DMS153 treated with DMSO at 0.1 percent for 48 hours (cell line): ENCODE results near the gene UBL7.

Source experiments
- DNase-seq: peaks from one replicate; lab custom pipeline; 2025; ENCODE audit not compliant: unreplicated experiment; lab: John Stamatoyannopoulos, UW

Gene UBL7

DNA sequence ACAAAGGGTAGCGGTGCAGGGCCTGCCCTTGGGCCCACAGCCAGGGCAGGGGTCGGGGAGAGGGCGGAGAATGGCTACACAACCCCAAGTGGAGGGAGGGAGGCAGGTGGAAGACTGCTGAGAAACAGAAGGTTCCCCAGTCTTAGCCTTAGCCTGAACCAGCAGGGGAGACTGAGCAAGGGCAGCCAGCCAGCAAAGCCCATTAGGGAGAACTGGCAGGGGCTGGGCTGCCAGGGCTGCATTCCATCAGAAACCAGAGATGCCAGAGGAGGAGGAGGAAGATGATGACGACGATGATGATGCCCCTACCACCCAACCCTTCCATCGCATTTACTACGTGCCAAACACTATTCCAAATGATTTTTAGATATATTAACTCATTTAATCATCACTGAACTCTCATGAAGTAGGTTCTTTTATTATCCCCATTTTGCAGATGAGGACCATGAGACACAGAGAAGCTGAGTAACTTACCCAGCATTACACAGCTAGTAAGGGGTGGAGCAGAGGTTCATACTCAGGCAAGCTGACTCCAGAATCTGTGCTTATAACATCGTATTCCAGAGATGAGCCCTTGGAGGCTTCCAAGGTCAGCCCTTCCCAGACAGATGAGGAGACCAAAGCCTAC, 35.9 kb downstream of the UBL7 start:
- DNase-seq = no peak

DNA sequence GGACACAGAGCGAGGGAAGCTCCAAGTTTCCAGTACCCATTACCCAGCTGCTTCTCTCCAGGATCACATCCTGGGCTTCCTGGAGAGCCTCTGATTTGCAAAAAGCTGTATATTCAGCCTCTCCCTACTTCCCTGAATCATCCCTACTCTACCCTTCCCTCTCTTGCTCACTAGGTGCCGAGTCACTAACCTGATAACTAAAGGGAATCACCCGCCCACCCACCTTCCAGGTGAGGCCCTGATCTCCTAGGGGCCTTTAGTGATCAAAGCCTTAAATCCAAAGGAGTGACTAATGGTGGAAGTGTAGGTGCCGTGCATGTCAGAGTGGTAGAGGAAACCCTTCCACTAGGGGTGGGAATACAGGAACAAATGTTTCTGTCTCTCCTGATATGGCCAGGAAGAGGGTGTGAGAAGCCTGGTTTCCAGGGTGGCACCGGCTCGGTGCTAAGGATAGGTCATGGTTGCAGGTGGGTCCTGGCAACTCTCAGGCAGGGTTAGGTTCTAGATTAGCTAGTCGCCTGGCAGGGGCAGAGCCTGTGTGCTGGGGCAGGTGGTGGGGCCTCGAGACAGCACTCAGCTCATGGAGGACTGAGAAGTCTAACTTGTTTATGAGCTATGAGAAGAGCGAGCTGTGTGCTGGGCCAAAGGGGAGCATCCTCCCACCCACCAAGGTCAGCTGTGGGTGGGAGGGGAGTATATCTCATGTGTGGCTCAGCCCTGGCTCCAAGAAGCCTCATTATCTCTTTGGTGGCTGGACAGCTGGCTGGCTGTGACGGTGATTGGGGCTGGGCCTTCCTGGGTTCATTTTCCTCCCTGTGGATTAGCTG, 37.3 kb downstream of the UBL7 start:
- DNase-seq = no peak

DNA sequence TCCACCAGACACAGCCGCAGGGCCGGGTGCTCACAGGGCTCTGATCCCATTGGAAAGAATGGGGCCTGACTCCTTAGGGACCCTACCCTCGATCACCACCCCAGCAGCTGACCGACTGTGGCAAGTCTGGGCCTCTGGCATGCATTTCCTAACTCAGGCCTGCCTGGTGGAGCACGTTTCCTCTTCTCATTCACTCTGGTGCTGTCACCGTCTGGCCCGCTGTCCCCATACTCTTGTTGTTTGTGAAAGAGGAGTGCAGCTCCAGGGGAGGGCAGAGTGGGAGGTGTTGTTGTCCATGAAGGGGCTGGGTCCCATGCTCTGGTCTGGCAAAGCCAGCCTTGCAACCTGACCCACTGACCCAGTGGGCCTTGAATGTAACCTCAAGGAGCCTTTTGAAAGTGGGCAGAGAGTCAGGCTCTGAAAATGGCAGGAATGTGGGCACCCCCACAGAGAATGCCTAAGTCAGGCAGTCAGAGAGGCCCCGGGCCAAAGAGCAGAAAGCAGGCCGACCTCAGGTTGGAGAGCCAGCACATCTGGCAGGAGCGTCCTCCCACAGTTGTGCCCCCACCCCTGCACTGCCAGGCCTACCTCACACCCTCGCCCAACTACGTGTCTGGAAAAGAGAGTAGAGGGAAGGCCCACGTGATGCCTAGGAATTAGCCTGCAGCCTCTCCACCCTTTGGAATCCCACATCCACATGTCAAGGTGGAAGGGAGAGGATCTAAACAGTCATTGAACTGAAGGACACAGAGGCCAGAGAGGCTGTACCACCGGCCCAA, 38.1 kb downstream of the UBL7 start:
- no peak for DNase-seq

DNA sequence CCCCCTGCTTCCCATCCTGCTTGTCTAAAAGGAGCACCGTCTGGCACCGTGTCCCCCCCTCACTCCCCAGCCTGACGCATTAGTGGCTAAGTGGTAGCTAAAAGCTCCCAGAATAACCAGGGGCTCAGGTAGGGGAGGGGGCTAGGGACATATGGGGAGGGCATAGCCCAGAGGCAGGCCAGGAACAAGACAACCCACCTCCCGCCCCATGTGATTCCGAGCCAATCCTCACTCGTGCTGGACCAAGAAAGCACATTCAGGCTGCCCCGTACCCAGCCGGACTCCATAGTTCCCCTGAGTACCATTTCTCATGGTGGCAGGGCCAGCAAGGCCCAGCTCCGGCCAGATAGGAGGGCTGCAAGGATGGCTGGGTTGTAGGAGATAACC, 38.7 kb downstream of the UBL7 start:
- no peak for DNase-seq

DNA sequence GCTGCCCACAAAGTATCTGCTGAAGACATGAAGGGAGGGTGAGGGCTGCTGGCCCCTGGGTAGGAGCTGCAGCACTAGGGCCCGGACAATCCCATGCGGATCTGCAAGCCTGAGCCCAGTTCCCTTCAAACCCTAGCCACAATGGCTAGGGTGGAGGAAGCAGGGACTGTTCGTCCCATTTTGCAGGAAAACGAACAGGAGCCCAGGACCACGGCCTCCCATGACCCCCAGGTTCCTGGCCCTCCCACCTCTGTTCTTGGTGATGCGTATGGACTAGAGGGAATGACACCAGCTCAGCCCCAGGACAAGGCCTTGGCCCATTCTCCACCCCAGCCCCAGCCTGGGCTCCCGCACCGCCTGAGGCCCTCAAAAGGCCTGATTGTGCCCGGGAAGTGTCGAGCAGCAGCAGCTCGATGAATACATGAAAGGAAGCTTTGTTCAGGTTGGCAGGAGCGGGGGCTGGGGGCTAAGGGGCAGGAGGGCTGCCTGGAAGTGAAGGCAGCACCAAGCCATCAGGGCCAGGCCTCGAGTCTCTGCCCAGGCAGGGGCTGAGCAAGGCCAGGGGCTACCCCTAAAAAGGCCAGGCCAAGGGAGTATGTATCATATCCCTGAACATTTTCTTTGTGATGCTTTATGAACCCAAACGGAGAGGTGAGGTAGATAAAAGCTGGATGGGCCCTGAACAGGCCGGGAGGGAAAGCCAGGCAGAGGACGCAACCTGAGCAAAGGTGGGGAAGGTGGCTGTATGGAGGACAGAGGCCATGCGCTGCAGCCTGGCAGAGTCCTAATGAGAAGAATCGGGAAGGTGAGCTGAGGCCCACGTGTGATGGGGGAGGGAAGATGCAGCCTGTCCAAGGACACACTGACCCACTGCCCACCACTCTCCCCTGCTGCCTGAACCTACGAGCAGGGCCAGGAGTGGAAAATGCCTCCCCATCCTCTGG, 39.4 kb downstream of the UBL7 start:
- DNase-seq = no peak

DNA sequence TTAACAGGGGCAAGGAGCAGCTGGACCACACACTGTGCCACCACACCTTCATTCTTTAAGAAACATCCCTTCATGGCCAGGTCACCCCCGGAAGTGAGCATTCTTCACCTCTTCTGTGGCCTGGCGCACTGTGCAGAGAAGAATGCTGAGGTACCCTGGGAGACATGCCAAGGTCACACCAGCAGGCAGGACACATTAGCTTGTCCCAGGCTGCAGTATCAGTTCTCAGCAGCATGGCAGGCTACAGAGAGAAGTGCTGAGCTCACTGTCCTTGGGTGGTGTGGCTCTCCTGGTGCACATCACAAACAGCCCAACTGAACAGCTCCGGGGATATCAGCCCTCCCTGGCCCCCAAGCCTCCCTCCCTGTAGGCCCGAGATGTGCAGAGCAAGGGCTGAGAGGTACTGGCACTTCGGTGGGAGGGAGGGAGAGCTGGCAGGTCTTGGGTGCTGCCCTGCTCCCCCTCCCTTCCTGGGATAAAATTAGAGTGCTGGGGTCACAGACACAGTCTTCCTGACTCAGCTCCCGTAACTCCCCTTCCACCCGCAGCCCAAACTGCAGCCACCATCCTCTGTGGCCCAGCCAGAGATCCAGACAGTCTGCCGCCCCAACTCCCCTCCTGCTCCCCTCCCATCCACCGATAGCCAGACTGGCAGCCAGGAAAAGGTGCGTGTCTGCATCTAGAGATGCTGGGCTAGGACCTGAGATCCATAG, 40.6 kb downstream of the UBL7 start:
- no peak for DNase-seq

DNA sequence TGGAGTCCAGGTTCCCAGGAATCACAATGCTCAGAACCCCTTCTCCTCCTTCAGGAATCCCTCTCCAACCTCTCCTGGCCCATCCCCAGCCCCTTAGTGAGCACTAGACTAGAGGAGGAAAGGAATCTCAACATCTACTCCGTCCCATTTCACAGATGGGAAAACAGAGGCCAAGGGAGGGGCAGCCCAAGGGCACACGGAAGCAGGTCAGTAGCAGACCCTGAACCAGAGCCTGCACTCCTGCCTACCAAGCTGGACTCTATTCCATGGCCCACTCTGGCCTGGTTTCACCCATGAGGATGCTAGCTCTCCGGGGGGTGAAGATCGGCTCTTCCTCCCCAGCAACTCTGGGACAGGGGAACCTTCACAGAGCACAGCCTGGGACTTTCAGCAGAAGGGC, 41.5 kb downstream of the UBL7 start:
- no peak for DNase-seq

DNA sequence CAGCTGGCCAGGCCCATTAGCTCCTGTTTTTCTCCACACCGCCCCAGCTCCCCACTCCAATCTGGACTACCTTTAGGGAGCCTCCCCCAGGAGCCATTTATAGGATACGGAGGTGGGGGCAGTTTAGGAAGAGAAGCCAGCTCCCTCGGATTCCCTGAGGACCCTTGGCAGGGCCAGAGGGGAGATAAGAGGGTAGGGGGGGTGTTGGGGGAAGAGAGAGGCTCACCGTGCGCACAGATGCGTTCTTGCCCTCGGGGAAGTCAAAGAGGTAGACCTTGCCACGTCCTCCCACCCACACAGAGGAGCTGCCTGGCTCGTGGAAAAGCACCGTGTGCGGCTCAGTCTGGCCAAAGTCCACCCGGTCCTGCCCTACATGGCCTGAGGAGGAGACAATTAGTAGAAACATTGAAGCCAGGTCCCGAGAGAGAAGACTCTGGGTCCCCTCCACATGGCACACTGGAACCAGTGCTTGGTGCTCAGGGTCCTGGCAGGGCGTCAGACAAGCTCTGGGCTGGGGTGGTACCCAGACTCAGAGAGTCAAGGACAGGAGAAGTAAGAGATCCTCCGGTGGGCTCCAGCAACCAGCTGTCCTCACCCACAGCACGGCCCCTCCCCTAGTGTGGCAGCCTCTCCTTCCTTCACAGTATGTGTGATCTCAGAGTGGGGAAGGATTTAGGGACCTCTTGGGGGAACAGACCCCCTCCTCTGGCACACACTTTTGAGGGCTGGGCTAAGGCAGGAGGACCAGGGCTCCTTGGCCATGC, 42.2 kb downstream of the UBL7 start:
- no peak for DNase-seq

DNA sequence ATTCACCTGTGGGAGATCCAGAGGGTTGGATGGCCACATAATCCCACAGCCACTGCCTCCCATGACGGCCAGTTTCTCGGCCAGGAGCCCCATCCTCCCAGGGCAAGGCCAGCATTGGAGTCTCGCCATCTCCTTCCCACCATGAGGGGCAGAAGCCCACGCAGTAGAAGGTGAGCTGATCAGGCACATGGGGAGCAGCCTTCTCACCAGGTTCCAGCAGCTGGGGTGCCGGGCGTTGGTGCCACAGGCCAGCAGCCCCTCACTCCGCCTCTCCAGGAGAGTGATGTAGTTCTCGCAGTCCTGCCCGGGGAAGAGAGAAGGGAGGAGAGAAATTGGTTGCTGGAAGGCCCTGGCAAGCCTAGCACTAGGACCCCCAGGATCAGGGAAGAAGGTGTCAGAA, 43.3 kb downstream of the UBL7 start:
- no peak for DNase-seq

DNA sequence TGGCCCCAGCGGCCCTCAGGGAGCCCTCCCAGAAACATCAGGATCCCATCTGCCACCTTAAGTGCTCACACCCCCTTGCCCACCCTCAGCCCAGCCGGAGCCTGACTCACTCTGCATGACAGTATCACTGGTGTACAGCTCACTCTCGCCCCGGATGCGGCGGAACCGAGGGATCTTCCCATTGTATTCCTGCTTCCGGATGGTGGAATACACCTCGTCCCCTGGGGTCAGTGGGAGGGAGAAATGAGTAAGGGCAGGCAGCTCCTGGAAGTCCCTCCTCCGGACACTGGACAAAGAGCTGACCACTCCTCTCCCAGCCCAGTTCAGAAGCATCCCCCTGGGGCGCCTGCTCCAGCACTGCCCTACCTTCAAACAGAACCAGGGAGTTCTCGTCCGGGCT, 43.7 kb downstream of the UBL7 start:
- DNase-seq = no peak

DNA sequence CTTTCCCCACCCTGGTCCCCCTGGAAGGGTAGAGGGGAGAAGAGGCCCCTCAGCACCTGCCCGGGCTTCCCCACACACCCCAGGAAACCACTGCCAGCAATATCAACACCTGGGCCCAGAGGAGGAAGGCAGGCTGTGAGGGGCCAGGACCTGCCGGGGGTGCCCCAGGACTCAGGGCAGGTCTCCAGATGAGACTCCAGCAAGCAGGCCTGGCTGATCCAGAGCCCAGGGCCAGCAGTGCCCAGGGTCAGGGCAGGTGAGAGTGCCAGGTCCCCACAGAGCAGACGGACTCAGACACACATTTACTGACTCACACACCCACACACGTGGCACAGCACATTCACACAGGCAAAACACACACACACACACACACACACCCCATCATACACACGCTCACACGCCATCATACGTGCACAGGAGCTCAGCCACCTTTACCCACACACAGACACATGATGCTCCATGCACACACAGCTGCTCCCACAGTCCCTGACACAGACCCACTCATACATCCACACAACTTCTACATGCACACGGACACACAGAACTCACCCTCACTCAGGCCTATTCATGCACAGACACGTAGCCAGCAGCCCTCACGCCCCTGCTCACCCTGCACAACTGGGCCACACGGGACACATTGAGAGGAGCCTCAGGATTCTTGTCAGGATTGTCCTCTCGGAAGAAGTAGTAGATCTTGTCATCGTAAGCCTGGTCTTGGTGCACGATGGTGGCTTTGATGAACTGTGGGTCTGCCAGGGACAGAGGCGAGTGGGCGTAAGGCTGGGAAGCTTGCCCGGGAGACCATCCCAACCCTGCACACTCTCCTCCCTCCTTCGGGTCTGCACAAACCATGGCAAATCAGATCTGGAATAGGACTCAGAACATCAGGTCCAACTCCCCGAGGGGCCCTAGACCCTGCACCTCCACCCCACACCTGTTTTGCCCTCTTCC, 44.7 kb downstream of the UBL7 start:
- no peak for DNase-seq

DNA sequence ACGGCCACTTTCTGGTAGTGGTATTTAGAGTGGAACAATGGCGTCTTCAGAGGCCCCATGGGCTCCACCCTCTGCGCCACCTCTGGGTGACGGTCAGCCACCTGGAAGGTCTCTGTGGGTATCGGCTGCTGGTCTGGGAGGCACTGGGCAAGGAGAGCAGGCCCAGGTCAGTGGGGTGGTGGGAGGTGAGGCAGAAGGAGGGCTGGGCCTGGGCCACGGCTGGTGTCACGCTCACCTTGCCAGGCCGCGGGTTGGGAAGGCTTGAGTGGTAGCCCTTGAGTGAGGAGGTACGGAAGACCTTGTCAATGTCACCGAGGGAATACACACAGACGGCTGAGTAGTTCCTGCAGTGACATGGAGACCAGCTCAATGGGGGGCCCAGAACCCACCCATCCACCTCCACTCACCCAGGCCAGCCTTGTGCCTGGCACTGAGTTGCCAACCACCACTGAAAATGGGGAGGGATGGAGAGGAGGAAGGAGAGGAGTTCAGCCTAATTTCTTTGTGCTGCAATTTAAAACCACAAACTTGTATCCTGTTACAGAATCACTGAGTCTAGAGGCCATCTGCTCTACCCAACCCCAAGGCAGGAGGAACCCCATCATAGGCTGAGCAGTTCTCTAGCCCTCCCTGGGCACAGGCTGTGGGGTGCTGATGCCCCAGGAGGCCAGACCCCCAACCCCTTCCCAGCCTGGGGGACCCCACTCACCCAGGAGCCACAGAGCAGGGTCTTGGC, 46.2 kb downstream of the UBL7 start:
- DNase-seq = no peak

DNA sequence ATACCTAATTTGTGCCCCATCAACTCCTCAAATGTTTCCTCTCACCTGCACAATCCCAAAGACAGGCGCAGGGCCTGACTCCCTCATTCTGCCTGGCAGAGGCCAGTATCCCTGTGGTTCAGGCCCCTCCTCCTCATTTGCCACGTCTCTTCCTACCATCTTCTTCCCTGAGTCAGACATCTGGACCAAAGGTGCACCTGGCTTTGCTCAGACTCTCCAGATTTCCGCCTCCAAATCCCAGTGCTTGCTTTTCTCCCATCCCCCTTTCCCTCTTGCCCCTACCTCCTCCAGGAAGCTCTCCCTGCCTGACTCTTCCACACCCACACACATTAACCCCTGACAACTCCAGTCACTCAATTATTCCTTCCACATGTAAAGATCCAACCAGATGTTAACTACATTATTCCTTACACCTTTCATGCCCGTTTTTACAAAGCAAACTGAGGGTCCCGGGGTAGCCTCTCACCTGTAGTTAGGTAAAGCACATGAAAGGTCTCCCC, 46.8 kb downstream of the UBL7 start:
- no peak for DNase-seq

DNA sequence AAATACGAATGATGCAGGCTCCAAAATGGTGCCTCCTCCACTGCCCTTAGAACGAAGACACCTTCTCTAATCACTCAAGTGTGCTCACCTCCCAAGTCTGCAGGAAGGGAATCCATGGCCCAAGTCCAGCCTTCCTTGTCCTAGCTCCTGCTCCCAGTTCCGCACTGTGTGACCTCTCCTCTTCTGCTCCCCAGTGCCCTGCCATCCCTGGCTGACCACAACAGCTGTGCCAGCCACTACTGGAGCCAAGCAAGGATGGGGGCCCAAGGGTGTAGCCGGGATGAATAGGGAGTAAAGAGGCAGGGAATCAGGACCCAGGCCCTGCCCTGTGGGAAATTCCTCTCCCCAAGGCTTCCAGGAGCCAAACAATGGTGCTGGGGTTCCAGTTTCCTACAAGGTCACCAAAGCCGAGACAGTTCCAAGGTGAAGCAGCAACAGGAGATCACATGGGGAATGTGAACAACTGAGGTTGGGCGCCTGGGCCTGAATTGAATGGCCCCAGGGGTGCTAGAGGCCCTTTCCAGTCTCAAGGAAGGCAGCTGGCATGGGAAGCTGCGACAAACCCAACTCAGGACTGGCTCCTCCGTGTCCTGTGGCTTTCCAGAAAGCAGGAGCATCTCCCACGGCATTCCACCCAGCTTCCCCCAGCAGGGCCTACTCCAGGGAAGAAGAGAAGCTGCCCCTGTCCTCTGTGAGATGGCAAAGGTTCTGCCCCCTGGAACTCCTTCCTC, 47.4 kb downstream of the UBL7 start:
- DNase-seq = no peak

DNA sequence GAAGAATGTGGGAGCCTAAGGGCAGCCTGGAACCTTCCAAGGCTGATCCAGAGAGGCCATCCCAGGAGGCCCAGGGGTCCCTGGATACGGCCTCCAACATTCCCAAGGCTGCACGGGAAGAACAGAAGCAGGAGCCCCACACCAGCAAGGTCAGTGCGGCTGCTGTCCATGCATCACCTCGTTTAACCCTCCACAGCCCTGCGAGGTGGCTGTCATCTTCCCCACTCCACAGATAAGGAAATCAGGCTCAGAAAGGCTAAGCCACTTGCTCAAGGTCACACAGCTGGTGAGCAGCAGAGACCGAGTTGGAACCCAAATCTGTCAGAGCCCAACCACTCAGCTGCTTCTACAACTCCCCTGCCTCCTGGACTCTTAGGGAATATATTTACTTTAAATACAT, 48.8 kb downstream of the UBL7 start:
- no peak for DNase-seq

DNA sequence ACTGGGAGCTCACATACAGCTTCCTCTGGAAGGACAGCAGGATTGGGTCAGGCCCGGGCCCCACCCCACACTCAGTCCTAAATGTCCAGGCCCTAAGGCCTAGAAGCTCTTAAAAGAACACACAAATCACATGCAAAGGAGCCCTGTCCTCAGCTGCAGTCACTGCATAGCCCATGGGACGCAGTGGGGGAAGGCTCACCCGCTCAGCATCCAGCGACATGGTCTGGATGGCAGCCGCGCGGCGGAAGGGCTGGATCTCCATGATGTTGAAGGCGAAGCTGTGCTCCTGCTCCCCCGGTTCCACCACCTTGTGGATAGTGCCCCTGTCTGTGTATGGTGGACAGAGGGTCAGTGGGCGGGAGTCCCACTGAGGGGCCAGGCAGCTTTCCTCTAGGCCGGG, 49.3 kb downstream of the UBL7 start:
- DNase-seq = no peak

DNA sequence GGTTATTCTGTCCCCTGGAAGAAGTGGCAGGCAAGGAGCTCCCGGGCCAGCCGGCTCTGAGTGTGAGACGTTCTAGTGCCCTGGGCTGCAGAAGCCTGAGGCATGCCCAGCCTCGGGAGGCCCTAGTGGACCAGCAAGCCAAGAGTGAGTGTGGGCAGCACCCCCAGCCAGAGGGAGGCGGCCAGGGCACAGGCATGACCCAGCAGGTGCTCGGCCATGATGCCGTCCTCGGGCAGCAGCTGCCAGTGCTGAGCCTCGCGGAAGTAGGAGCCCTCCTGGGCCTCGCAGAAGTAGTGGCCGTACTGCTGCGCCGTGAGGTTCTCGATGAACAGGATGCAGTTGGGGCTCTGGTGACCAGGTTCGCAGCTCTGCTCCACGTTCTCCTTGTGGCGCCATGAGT, 50.5 kb downstream of the UBL7 start:
- DNase-seq = no peak
